Chondrocyte (in vitro differentiated cells): ENCODE results near the gene RFX3. TPM values are rescaled to one million over a fixed set of nuclear protein-coding genes. Genes with fewer than 3 reads are reported as not detected.

Source experiments
- DNase-seq: peaks from one replicate; pipeline ENCODE4 v3.0.0; 2021; ENCODE audit warnings: mixed read lengths, low spot score
- H3K27ac Mint-ChIP-seq: one replicate; pipeline ENCODE4 v1.8.0; 2021; ENCODE audit warnings: mild to moderate bottlenecking, moderate library complexity, mixed read lengths; ENCODE audit not compliant: unreplicated experiment
- H3K27me3 Mint-ChIP-seq: 2 replicates; pipeline ENCODE4 v1.8.0; 2021; ENCODE audit warnings: low read depth, mixed read lengths
- H3K36me3 Mint-ChIP-seq: 2 replicates; pipeline ENCODE4 v1.8.0; 2021; ENCODE audit warnings: low read depth, mixed read lengths
- H3K4me1 Mint-ChIP-seq: 2 replicates; pipeline ENCODE4 v1.8.0; 2021; ENCODE audit warnings: low read depth, mild to moderate bottlenecking, mixed read lengths
- H3K4me3 Mint-ChIP-seq: one replicate; pipeline ENCODE4 v1.8.0; 2021; ENCODE audit warnings: mild to moderate bottlenecking, moderate library complexity, mixed read lengths; ENCODE audit not compliant: unreplicated experiment
- H3K9me3 Mint-ChIP-seq: 2 replicates; pipeline ENCODE4 v1.8.0; 2021; ENCODE audit warnings: low read depth, mixed read lengths
- CTCF ChIP-seq: fragments of 200-600 bp; sonication (generic); IDR thresholded peaks from 2 replicates; pipeline ENCODE4 v1.5.0; 2021; ENCODE audit warnings: antibody characterized with exemption, mild to moderate bottlenecking, moderate library complexity
- total RNA-seq: library from RNA; stranded (reverse); gene quantifications from 3 replicates; pipeline ENCODE4 v1.2.1, GENCODE V29; 2021

Gene RFX3
- total RNA-seq, 1 donor from 2014 or later, result 4.1 TPM

- no peak for DNase-seq
- Mint-ChIP-seq H3K9me3 (peaks cover 13% of the 10 kb centered on the region), H3K4me1 (peaks cover 19% of the 10 kb centered on the region), H3K4me3 (no peak overlapping the region), H3K36me3 (peaks cover 7% of the 10 kb centered on the region), H3K27me3 (no peaks in the 10 kb centered on the region), H3K27ac (no peak overlapping the region)
- TF ChIP-seq CTCF, result no peak
Measured at GRCh38 chr9:3285365-3286161, 240.2 kb downstream of the RFX3 start.

GRCh38 chr9:3282365-3282764 lies 243.4 kb downstream of the RFX3 start:
- no peak for TF ChIP-seq CTCF
- no peak for DNase-seq
- H3K27ac Mint-ChIP-seq, result no peak overlapping the region
- no peaks in the 10 kb centered on the region for H3K27me3 Mint-ChIP-seq
- peaks cover 6% of the 10 kb centered on the region for H3K9me3 Mint-ChIP-seq
- no peak overlapping the region for H3K4me3 Mint-ChIP-seq
- H3K4me1 Mint-ChIP-seq, result peaks cover 14% of the 10 kb centered on the region
- H3K36me3 Mint-ChIP-seq, result peaks cover under 1% of the 10 kb centered on the region

- H3K4me3 Mint-ChIP-seq, result no peak overlapping the region
- peaks cover 11% of the 10 kb centered on the region for H3K4me1 Mint-ChIP-seq
- DNase-seq, result no peak
- H3K27ac Mint-ChIP-seq, result no peak overlapping the region
- H3K36me3 Mint-ChIP-seq, result no peaks in the 10 kb centered on the region
- no peak for TF ChIP-seq CTCF
- H3K27me3 Mint-ChIP-seq, result no peaks in the 10 kb centered on the region
- peaks cover under 1% of the 10 kb centered on the region for H3K9me3 Mint-ChIP-seq
Measured at GRCh38 chr9:3281399-3281798, 244.4 kb downstream of the RFX3 start.

- no peak for DNase-seq
- H3K27ac Mint-ChIP-seq, result no peak overlapping the region
- no peaks in the 10 kb centered on the region for H3K9me3 Mint-ChIP-seq
- H3K27me3 Mint-ChIP-seq, result no peaks in the 10 kb centered on the region
- H3K4me1 Mint-ChIP-seq, result no peaks in the 10 kb centered on the region
- TF ChIP-seq CTCF, result no peak
- H3K4me3 Mint-ChIP-seq, result no peak overlapping the region
- peaks cover 2% of the 10 kb centered on the region for H3K36me3 Mint-ChIP-seq
Measured at GRCh38 chr9:3277200-3277599, 248.6 kb downstream of the RFX3 start.

GRCh38 chr9:3271581-3271980 lies 254.2 kb downstream of the RFX3 start:
- Mint-ChIP-seq H3K27ac (no peak overlapping the region), H3K9me3 (no peaks in the 10 kb centered on the region), H3K36me3 (peaks cover 4% of the 10 kb centered on the region), H3K27me3 (no peaks in the 10 kb centered on the region), H3K4me1 (no peaks in the 10 kb centered on the region), H3K4me3 (no peak overlapping the region)
- no peak for TF ChIP-seq CTCF
- DNase-seq, result no peak
